COLO668 (cell line): ENCODE results near the gene PRRT1.
"Not testable (repeated sequence)": the region's sequence is repeated elsewhere in the genome, so short reads cannot be mapped to it uniquely, and the experiment has no call there.

Experiments used
- DNase-seq: peaks from one replicate; lab custom pipeline; 2025; ENCODE audit not compliant: unreplicated experiment; lab: John Stamatoyannopoulos, UW

PRRT1 gene

DNA sequence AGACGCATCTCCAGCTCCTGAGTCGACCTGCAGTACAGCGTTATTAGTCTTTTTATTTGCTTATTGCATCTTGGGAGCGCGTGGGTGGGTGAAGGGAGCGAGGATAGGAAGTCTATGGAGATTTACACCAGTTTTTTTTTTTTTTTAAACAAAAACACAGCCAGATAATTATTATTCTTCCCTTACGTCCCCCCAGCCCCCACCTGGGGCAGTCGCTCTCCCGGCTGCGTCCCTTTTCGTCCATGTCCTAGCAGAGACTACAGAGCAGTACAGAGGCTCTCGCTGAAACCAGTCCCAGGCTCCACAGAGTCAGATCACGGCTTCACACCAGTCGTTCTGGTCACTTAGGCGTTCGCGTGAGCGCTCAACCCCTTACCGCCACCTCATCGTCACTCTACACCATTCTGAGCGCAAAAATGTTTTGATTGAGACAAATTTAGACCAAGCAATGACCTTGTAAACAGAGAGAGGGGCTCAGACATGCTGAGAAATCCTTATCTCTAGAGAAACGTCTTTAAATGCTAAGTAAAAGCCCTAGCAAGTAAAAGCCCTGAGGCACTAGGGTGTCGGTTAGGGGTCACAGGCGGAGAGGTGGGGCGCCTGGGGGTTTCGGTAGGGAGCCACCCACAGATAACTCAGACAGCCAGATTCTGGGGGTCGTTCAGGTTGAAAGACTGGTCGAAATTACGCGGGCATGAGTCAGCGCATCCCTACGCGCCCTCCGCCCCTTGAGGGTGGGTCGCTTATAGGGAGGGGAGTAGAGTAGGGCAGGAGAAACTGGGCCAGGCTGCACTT is 1.2 kb upstream of the PRRT1 start:
- DNase-seq, result no peak

DNA sequence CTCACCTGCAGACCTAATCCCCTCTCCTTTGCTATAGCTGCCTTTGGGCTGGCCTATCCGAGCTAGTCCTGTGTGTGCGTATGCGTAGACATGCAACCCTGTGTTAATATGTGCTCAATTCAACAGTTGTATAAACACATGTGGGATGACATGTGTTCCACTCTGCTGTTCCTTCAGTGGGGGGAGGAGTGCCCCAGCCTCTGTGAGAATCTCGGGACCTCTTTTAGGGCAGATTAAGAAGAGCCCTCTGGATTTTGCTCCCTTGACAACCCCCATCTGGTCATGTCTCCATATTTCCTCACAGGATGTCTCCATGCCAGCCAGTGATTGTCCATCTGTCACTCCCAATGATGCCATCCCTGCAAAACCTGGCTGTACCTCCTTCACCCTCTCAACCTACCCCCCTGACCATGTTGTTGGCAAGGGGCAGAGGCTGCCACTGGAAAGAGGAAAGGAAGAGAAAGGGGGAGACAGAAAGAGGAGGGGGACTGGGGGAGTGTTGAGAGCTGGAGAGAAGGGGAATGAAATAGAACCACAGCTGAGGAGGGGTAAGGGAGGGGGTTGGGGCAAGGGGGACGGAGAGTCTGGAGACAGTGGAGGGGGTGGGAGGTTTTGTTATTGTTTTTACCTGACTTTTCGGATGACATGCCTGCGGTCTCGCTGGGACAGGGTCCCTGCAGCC is 417 bp downstream of the PRRT1 start:
- no peak for DNase-seq

DNA sequence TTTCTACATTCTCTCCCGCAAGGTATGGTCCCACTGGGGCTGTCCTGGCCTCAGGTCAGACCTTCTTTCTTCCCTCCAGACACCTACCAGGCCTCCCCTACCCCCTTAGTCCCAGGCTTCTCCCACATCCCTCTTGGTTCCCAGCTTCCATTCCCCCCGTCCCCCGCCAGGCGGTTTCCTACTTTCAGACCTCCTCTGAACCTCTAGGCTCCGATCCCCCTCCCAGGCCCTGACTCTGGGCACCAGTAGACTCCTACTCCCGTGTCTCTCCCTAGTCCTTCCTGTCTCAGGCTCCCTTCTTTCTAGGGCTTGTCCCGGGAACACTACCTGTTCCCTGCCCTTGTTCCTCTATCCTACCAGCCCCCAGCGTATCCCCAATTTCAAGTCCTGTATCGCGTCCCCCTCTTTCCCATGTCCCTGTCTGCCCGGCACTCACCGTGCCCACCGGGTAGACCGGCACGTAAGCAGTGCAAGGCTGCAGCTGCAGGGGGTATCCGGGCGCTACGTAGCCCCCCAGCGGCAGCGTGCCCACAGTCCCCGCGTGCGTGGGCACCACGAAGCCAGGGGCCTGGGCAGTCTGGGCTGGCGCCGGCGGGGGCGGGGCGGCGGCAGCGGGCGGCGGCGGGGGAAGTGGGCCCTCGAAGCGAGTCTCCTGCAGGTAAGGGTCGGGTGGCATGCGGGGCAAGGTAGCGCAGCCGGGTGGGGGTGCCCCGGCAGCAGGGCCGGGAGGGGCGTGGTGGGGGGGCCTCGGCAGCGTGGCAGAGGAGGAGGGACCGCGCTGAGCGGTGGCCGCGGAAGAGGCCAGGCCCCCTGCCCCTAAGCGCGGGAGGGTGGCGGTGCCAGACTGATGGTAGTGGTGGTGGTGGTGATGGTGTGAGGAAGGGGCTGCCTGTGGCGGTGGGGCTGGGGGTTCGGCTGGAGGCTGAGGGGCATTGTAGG is 1.5 kb downstream of the PRRT1 start:
- no peak for DNase-seq

DNA sequence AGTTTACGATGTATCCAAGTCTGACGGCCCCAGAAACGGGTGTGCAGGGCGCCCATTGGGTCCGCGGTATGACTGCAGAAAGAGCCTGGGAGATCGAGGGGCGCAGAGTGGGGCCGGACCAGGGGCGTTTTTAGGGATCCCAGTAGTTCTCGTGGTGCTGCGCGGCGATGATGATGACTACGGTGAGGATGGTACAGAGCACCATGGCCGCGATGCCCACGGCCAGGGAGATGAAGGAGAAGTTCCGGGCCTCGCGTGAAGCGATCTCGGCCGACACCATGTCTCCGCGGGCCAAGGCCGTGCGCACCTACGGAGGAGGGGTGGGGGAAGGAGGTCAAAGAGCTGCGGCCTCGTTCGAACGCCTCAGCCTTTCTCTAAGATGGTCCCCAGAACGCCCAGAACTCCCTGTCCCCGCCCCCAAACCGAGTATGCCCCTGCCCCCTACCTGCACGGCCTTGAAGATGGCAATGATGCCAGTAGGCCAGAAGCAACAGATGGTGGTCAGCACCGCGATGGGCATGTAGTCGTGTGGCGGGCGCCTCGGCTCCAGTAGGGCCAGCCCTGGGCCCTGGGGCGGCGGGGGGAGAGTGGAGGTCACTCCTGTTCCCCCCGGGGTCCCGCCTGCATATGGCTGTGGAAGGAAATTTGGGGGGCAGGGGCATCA is 2.5 kb downstream of the PRRT1 start:
- no peak for DNase-seq

DNA sequence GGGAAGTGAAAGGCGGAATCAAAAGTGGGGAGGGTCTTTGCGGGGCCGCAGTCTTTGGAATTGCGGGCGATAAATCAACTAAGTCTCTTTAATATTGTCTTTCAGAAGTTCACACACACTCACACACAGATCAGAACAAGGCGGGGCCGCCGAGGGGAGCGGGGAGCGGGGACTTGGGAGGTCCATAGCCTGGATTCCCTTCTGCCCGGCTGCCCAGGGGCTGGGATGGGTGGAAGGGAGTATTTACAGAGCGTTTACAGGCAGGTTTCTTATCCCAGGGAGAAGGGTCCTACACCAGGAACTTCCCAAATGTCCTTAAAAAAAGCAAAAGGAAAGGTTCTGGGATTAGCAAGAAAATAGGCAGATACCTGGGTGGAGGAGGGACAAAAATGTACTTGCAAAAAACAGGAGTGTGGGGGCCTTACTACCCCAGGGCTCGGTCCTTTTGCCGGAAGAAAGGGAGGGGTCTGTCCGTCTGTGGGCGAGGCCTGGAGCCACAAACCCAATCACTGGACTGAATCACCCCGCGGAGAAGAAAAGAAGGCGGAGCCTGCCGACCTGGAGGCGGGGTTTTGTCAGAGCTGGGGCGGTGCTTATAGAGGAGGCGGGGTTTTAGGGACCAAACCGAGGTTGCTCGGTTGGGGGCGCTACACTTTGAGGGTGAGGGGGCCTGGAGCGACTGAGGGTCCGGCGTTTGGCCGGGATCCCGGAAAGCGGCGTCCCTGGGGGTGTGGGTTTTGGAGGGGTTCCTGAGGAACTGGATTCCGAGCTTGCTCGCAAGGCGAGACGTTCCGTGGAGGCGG is 3.2 kb downstream of the PRRT1 start:
- DNase-seq, result no peak

DNA sequence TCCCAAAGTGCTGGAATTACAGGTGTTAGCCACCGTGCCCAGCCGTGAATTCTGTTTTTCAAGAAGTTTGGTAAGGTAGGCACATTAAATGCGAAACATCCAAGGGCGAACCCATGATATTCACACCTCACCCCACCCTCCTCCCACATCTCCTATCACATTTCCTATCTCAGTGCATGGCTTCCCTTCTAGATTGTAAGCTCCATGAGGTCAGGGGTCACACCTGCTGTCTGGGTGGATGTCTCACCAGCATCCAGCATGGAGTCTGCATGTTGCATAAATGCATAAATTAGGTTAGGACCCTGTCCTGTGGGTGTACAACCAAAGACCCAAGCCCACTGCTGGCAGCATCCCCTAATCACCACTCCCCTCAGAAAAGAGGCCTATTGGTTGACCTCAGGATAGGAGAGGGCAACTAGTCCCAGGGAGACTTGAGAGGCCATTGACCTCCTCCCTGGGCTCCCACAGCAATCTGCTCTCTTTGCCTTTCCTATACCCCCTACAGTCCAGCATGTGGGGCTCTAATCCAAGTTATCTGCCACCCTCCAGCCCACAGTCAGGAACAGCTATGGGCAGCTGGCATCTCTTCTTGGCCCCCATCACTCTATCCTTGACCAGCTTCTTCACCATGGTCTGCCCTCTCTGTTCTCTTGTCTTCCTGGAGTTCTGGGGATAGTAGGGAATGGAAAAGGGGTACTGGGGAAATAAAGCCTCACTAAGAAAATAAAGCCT is 4.2 kb downstream of the PRRT1 start:
- no peak for DNase-seq

DNA sequence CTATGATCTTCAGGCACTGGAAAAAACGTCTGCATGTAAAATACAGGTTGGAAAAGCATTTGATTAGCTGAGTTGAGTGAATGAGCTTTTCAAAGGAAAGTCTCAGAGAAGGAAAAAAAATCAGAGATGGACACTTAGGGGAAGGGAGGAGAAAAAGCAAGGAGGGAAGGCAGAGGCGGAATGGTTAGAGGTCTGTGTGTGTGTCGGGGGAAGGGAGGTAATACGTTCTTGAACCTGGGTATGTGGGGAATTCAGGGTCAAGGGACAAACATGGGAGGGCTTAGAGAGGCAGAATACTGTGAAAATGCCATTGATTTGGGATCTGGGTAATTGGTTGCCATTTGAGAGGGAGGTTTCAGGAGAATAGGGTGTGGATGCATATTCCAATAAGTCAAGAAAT is 5.1 kb downstream of the PRRT1 start:
- no peak for DNase-seq

DNA sequence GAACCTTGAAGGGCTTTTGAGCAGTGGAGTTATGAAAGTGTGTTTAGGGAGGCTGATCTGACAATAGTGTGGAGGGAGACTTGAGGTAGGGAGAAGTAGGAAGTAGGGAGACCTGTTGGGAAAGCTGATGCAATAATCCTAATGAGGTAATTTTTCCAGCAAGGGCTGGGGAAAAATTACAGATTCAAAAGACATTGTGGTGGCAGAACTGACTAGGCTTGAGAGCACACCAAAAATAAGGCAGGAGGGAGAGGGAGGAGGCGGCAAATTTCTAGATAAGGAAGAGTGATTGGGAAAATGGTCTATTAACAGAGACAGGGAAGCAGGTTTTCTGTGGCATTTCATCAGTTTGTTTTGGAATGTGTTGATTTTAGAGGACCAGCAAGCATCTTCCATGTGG is 5.5 kb downstream of the PRRT1 start:
- DNase-seq, result no peak

DNA sequence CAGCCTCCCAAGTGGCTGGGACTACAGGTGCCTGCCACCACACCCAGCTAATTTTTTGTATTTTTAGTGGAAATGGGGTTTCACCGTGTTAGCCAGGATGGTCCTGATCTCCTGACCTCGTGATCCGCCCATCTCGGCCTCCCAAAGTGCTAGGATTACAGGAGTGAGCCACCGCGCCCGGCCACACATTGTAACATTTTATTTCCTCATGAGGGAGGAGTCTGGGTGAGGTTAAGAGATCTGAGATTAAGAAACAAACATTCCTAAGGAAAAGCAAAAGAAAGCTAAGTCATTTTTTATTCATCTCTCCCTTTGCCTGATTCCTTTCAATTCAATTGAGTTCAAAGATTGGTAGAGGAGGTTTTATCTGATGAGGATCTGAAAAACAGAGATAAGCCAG is 7.5 kb downstream of the PRRT1 start:
- not testable (repeated sequence) for DNase-seq

DNA sequence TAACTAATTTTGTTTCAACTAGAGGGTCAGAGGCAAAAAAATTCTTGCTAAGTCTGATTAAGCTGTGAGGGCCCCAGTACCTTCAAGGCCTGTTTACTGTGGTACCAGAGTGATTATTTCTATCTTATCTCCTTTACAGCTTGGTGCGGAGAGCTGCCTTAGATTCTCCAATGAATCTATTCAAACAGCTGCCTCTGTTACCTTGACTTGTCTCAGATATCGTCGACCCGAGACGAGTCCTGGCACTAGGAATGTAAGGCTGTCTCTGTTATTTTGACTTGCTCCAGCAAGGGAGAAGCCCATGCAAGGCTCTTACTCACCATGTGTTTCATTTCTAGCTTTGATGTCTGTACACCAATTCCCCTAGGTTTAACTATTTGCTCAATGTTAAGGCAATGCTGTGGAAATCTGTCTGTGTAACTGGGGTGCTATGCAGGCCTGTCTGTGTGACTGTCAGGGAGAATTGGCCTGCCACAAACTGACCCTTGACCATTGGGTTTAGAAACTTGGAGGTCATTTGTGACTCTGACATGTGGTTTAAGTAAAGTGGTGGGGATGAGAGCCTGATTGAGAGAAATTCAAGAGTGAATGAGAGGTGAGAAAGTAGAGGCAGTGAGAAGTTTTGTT is 11.2 kb downstream of the PRRT1 start:
- no peak for DNase-seq

DNA sequence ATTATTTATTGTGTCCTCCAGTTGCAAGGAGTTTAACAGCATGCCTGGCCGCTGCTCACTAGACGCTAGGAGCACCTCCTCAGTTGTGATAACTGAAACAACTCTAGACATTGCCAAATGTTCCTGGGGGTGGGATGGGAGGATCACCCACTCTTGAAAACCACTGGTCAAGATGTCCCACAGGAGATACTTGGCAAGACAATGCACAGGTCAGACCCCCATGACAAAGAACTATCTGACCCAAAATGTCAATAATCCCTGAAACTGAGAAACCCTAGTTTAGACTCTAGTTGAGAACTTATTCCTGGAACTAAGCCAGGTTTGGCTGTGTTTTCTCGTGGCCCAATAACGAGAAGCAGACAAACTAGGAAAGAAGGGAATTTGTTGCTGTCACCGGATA is 12.1 kb downstream of the PRRT1 start:
- DNase-seq, result no peak

DNA sequence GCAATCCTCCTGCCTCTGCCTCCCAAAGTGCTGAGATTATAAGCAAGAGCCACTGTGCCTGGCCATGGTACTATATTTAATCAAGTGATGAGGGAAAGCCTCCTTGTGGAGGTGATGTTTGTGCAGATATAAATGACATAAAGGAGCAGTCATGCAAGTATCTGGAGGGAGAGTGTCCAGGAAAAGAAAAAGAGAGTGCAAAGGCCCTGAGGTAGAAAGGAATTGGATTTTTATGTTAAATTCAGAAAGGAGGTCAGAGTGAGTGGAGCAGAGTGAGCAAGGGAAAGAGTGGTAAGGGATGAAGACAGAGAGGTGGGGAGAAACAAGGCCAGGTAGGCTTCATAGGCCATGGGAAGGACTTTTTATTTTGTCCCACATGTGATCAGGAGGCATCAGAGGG is 14.3 kb downstream of the PRRT1 start:
- DNase-seq, result no peak

DNA sequence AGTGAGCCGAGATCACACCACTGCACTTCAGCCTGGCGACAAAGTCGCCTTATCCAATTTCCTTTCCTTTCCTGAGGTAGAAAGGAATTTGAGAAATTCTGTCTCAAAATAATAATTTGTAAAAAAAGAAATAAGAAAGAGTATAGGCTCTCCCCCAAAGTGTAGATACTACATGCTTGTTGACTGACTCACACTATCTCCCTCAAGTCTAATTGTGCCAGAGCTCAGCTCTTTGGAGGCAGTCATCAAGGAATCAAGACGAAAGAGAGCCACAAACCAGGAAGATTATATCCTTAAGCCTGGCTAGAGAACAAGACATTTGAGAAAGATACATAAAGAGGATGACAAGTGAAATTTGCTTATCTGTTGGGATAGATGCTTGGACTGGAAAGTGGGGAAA is 18.0 kb downstream of the PRRT1 start:
- DNase-seq, result no peak

DNA sequence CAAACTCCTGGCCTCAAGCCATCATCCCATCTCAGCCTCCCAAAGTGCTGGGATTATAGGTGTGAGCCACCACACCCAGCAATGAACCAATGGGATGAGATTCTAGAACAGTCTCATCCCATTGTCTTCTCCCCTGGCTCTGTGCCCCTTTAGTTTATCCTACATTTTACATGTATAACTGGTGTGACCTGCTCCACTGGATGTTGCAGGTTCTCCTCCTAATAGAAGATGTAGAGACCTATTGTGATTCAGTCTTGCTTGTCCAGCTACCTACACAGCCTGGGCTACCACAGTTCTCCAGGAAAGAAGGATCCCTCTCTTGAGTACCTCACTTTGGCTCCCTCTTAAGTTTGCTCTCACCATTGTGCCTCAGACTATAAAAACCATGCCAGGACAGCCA is 19.6 kb downstream of the PRRT1 start:
- DNase-seq, result no peak

DNA sequence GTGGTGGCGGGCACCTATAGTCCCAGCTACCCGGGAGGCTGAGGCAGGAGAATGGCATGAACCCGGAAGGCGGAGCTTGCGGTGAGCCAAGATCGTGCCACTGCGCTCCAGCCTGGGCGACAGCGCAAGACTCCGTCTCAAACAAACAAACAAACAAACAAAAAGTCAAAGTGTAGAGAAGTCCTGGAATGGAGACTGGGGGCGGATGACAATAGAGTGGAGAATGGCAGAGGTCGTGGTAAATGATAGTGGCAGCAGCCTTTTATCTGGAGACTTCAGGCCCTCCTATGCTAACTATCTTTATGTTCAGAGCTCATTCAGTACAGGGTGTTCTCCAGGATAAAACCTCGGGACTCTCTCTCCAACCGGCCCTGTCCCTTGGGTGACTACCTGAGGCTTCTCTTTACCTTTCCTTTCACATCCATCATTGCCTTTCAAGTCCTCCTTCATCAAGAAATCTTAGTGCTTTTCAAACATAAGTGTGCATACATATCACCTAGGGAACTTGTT is 20.2 kb downstream of the PRRT1 start:
- DNase-seq, result no peak

DNA sequence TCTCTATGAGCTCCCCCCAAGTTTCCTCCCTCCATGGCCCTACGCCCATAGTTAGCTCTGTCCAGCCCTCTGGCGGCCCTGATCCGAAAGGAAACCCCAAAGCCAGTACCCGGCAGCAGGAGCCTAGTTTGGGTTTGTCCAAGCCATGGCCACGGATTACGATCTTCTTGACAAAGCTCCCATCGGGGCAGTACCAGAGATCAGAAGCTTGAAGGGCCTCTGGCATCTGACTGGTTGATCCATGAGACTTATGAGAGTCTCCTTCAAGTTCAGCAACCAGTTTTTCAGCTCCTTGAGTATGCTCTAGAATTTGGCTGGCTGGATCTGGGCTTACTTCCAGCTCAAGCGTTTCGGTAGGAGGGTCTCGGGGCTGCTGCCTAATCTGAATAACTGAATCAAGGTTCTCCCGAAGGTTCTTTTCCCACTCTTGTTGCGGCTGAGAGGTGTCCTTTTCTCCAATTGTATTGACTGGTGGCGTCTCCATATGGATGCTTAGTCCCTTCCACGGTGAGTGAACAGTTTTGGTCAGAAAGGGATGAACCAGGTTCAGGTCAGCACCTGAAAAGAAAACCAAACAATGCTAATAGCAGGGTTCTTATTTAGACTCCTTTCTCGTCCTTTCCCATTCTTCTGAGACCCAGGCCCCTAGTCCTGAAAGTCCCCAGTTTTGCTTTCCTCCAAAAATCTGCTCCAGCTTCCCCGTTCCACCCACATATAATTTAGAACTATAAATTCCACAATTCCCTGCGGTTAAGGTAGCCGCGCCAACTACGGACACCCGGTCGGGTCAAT is 22.2 kb downstream of the PRRT1 start:
- no peak for DNase-seq

DNA sequence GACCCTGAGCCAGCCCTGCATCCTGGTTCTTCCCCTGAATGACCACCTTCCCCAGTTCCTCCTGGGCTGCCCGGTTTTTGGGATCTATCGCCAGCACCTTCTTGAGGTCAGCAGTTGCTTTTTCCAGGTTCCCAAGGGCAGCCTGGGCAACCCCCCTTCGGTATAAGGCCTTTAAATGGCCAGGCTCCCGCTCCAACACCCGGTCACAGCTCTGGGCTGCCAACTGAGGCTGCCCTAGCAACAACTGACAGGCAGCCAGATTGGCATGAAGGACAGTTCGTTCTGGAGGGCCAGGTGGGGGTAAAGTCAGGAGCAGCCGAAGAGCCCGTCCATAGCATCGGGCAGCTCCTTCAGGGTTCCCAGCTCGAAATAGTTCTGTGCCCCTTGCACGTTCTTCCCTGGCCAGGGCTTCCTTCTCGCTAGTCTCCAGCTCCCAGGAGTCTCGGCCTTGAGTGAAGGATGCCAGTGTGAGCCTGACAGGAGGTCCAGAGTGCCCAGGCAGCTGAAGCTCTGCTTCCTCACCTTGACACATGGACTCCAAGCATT is 22.9 kb downstream of the PRRT1 start:
- no peak for DNase-seq
